NCI-H2029 treated with DMSO at 0.1 percent for 48 hours (cell line): ENCODE results near the gene PAMR1.

ENCODE experiments used
- DNase-seq: peaks from one replicate; lab custom pipeline; 2025; lab: John Stamatoyannopoulos, UW

PAMR1 gene

DNA sequence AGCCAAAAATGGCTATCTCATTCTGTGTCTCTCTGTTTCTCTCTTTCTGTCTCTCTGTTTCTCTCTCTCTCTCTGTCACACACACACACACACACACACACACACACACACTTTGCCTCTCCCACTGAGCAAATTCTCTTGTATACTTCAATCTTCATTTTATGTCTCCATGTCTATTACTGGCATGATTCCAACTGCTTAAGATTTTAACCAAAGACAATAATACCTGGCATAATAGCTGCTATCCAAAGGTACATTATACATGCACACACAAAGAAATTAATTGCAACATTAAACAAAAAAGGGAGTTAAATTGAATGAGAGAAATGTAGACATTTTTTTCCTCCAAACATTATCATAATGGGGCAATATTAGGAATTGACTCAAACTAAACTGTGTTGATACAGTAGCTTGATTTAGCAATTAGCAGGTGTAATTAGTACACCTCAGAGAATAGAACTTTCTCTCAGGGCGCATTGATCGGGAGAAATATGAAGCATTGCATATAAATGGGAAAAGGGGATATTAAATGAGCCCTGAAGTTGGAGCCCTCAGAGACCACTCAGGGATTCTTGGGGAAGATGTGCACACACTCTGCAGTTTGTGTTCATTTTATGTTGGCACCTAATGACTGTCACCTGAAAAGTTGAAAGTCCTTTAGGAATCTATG lies 88.7 kb downstream of the PAMR1 start:
- DNase-seq, result no peak

DNA sequence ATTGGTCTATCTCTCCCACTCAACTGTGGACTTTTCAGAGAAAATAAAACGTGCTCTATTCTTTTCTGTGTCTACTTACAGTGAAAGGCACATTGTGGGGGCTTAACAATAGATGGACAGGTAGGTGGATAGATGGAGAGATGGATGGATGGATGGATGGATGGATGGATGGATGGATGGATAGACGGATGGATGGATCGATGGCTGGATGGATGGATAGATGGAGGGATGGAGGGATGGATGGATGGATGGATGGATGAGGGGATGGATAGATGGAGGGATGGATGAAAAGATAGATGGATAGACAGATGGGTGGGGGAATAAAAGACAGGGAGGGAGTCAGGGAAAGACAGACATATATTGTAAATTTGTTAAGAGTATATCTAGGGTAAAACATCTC lies 91.8 kb downstream of the PAMR1 start:
- no peak for DNase-seq

GRCh38 chr11:35432464-35432863 lies 93.0 kb downstream of the PAMR1 start:
- DNase-seq, result no peak

- peak; percentile 84 for DNase-seq
Measured at GRCh38 chr11:35427071-35427470, 98.3 kb downstream of the PAMR1 start.

DNA sequence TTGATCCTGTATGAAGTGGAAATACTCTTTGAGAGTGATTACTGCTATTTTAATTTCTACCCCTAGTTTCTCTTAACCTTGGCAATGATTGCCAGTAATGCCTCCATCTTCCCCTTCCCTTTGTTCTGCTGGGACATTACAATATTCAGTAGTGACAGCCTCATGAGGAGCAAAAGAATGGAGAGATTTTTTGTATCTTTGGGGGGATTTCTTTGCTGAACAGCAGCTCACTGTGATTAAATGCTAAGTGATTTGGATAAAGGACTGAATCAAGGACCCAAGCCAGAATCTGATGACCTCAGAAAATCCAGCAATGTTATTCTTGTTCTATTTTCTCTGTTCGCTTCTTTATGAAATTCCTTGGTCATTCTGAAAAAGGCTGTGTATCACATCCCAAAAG lies 99.1 kb downstream of the PAMR1 start:
- no peak for DNase-seq

DNA sequence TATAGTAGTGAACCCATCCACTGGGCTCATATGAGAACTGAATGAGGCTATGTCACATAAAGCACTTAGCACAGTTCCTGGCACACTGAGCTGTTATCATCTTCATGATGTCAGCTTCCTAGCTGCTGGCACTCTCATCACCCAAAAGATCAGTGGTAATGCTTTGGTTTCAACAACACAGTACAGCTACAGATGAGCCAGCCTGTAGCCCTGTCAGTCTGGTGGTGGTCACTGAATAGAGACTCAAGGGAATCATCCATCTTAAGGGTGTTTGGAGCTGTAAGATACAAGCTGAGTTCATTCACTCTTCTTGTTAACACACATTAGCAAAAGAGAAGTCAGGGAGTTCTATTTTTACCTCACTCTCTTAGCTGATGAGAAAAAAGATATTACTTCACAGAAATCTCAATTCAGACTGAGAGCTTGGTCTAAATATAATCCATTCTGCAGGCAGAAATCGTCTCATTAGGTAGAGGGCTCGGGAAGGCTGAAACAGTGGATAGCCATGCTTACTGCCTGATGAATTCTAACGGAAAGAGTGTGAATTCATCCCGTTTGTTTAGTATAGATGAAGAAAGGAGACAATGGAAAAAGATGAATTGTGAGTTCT lies 99.7 kb downstream of the PAMR1 start:
- no peak for DNase-seq

GRCh38 chr11:35424157-35424940 lies 101.1 kb downstream of the PAMR1 start:
- DNase-seq, result no peak

DNA sequence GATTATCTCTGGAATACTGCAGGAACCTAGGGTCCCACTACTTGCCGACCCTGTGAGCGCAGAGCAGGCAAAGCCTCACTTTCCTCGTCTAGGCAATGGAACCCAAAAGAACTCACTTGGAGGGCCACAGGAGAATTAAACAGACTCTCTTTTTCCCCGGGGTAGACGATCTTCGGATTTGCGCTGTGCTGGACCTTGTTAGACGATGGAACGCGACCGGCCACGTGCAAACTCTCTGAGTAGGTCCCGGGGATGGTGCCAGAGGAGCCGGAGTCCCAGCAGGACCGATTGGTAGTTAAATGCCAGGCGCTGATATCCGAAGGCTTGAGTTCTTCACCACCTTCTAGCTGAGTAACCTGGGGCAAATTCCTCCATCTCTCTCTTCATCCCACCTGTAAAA lies 105.0 kb downstream of the PAMR1 start:
- DNase-seq, result no peak

DNA sequence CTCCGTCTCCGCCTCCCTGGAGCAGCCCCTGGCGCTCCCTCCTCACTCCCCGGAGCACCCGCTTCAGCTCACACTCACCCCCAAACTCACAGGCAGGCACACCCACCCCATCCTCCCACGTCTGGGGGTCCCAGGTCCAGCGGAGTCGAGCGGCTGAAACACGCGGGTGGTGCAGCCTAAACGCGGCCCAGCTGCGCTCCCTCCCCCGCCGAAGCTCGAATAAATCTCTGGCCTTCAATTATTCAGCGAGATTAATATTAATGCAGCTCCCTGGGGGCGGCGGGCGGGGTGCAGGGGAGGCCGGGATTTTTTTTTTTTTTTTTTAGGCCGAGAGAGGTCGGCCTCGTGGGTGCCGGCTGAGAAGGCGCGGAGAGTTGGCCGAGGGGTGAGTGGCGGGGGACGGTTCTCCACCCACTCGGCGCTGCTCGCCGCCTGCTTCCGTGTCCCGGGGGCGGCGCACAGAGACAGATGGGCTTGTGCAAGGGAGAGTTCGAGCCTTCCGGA lies 105.5 kb downstream of the PAMR1 start:
- no peak for DNase-seq

GRCh38 chr11:35419184-35419829 lies 106.1 kb downstream of the PAMR1 start, which contains the start of gene SLC1A2:
Gene SLC1A2, minus strand, starts transcription at chr11:35419558. Its CDS starts 592 bp downstream, at chr11:35418966.
- no peak for DNase-seq

DNA sequence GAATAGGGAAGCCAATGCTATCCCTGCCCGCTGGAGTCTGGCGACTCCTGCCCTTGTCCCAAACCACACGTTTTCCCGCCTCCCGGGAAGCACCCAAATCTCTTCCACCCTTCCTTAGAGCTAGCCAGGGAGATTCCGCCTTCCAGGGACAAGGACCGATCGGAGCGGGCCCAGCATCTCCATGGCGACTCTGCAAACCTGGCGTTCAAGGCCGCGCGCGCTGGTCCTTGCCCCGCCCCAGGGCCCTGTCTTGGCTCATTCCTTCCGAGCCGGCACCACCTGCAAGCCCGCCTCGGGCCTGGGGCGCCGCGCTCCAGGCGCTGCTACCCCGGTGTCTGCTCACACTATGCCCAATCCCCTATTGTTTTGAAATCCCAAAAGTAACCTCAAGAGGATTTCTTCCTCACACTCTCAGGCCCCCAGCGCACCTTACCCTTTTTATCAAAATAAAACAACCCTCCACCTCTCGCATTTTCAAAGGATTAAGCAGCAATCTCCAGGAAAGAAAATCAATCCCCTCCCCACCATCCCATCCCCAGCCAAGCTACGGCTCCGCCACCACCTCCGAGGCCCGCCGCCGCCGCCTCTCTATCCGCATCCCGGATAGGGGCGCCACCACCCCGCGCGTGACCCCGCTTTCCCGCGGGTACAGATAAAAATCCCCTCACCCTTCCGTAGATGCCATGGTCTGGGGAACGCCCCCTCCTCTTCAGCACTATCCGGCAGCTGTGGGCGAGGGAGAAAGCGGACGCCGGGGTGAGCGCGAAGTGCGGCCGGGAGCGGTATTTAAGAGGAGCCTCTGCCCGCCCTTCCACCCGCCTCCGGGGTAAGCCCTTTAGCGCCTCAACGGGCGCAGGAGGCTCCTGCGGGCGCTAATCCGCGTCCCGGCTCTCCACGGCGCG lies 106.9 kb downstream of the PAMR1 start:
- no peak for DNase-seq

DNA sequence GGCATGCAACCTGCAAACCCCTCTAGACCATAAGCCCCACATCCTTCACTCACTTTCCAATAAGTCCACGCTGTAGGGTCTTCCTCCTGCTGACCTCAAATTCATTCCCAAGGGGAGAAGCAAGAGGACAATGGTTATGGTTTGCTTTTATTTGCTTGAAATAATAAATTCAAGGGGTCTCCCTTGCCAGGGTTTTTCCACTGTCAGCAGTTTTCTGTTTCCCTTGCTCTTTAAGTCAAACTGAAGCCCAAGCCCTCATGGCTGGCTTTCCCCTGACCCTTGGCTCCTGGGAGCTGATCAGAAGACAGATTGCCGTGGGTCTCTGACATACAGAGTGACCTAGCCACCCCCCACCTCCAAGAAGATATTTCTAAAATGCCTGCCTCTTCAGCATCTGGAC lies 109.9 kb downstream of the PAMR1 start:
- no peak for DNase-seq

- no peak for DNase-seq
Measured at GRCh38 chr11:35414776-35415175, 110.6 kb downstream of the PAMR1 start.

DNA sequence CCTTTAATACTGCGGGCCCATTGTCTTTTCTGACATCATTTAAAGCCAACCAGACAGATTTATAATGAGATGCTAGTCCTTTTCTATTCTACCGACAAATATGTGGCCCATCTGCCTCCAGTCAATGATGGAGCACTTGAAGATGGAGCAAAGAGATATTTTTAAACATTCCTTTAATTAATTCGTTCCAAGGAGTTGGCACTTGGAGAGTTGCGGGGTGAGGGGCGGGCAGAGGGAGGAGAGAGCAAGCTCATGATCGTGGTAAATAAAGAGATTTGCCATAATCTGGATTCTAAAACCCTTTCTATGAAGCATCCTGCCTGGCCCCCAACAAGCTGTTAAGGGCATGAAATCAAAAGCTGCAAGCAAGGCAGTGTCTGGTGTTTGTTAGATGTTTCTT lies 111.1 kb downstream of the PAMR1 start:
- DNase-seq, result no peak

- no peak for DNase-seq
Measured at GRCh38 chr11:35413598-35413997, 111.8 kb downstream of the PAMR1 start.

- no peak for DNase-seq
Measured at GRCh38 chr11:35412285-35412684, 113.1 kb downstream of the PAMR1 start.

- DNase-seq, result no peak
Measured at GRCh38 chr11:35407041-35407440, 118.4 kb downstream of the PAMR1 start.

GRCh38 chr11:35404388-35404775 lies 121.0 kb downstream of the PAMR1 start:
- DNase-seq, result no peak

GRCh38 chr11:35403765-35404387 lies 121.5 kb downstream of the PAMR1 start:
- peak; percentile 40 for DNase-seq

DNA sequence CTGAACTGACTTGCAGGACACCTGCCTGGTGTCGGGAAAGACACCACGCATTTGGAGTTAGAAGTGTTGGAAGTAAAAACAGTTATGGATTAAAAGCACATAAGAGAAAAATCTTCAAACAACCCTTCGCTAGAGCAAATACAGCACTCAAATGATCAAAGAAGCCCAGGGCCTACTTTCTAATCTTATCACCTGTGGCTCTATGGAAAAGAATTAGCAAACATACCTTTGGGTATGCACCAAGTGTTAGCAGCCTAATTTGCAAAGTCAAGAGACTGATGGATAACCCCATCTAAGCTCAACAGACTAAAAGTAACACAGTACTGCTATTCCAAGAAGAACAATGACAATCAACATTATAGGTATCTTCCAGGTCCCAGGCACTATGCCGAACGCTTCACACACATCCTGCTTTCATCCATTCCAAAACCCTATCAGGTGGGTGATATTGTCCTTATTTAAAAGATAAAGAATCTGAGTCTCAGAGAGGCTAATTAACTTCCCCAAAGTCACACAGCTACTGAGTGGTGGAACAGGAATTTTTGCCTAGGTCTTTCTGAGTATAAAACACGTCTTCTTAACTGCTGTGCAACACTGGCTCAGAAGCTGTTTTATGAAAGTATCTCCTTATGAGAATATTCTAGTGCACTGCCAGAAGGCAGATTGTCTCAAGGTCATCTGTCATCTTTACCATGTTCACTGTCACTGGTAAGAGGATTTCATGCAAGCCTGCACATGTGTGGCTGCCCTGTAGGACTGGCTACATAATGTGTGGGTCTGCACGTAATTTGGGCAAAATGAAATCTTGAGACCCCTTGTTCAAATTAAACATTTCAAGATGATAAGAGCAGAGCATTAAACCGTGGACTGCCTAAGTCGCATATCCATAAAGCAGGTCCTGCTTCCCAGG lies 122.4 kb downstream of the PAMR1 start:
- no peak for DNase-seq
